Activated T-helper 2 cell treated with anti-CD3 and anti-CD28 coated beads, Interferon-gamma antibody, Interleukin-2, Interleukin-4, amounts not matched to agents 10 μg/mL and 5 μg/mL and 100 μg/mL, durations not matched to agents 14 hours and 24 hours and 36 hours (primary cell): ENCODE results near the gene IGF1R. TPM values are rescaled to one million over a fixed set of nuclear protein-coding genes. Genes with fewer than 3 reads are reported as not detected.
A peak's percentile ranks its signal among the peaks of the same experiment; 100 is the strongest.
"Not testable (repeated sequence)": the region's sequence is repeated elsewhere in the genome, so short reads cannot be mapped to it uniquely, and the experiment has no call there.

ENCODE experiments used
- DNase-seq: peaks from one replicate; pipeline ENCODE4 v3.0.0; 2021; ENCODE audit warnings: low spot score
- H3K27ac Mint-ChIP-seq: one replicate; pipeline ENCODE4 v1.8.0; 2021; ENCODE audit warnings: mixed read lengths
- H3K27me3 Mint-ChIP-seq: one replicate; pipeline ENCODE4 v1.8.0; 2021; ENCODE audit warnings: low read depth, mixed read lengths
- H3K36me3 Mint-ChIP-seq: one replicate; pipeline ENCODE4 v1.8.0; 2021; ENCODE audit warnings: low read depth, mixed read lengths
- H3K4me1 Mint-ChIP-seq: one replicate; pipeline ENCODE4 v1.8.0; 2021; ENCODE audit warnings: low read depth, mixed read lengths
- H3K4me3 Mint-ChIP-seq: one replicate; pipeline ENCODE4 v1.8.0; 2021; ENCODE audit warnings: low read depth, mild to moderate bottlenecking, moderate library complexity, mixed read lengths
- H3K9me3 Mint-ChIP-seq: one replicate; pipeline ENCODE4 v1.8.0; 2021; ENCODE audit warnings: mixed read lengths
- intact Hi-C: fragments of 100-400 bp; cut with micrococcal nuclease; formaldehyde crosslinking; loops from one replicate; pipeline ENCODE4 v1.15.1; 2023
- total RNA-seq: library from RNA; stranded (reverse); gene quantifications from 2 replicates; pipeline ENCODE4 v1.2.3, GENCODE V29; 2022

The IGF1R gene
- 31.1 and 46.2 TPM in 2 replicates for total RNA-seq

DNA sequence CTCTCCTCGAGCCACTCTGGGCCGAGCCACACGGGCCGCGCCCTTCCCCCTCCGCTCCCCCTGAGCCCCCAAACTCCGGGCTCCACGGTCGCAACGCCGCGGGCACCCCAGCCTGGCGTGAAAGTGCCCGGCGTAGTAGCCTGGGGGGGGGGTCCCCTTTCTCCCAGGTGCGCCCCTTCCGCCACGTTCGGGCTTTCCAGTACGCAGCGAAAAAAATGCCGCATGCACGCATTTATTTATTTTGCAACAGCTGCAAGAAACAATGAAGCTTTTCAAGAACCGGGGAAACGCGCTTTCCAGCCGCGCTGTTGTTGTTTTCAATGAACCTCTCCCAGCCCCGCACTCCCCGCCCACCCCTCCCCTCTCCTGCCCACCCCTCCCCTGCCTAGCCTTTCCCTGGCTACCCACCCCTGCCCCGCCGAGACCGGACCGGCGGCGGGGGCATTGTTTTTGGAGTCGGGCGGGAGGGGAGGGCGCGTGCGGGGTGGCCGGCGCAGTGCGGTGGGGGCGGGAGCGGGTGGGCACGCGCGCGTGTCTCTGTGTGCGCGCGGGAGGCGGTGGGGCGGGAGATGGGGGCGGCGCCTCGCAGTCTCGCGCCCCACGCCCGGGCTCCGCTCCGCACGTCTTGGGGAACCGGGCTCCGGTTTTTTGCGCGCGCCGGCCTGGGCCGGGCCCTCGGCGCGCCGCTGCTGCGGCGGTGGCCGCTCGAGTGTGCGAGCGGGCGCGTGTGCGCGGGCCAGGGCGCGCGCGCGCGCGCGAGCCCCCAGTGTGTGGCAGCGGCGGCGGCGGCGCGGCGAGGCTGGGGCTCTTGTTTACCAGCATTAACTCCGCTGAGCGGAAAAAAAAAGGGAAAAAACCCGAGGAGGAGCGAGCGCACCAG lies at the start of gene IGF1R:
TSS of gene IGF1R (plus strand) at position 766 of the 880 bp plus-strand sequence. CDS start 1,043 bp downstream, outside the sequence.
- Mint-ChIP-seq H3K9me3 (no peaks in the 10 kb centered on the region), H3K4me3 (peak within 1 kb of the TSS; percentile 85), H3K27ac (peak within 1 kb of the TSS; percentile 92), H3K36me3 (no peaks in the 10 kb centered on the region), H3K27me3 (peaks cover 56% of the 10 kb centered on the region), H3K4me1 (peaks cover 26% of the 10 kb centered on the region)
- intact Hi-C loops = loop anchor here (1.0 to 2.0 kb wide), 2 partner anchors 129 to 205 kb away; no protein-coding TSS in a partner anchor
- peak; percentile 87 for DNase-seq

DNA sequence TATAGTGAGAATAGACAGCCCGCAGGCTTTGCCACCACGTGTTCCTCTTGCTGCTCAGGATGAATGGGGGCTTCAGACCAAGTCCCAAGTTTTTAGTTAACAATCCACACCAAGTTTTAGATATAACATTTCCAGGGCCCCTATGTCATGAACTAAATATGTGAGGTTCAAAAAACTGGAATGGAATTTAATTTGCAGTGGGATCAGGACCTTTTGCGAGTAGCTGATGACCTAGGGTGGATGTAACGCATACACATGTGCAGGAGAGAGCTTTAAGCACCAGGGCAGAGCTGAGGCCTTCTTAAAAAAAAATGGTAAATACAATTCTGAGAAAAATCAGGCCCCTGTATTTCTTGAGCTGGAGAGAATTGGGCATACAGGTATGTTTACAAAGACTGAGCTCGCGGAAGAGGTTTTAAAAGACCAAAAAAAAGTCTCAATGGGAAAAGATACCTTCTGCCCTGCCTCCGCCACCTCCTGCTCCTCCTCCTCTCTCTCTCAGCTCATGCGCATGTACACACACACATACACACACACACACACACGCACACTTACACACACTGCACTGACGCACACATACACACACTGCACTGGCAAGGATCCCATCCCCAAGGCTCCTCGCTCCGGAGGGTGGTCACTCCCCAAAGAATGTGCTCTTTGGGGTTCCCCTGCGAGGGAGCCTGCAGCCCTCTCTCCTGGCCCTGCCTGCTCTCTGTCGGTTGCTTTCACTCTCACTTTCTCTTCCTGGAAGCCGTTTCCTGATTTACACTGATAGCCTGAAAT lies 48.2 kb upstream of the IGF1R start:
- intact Hi-C loops = no loop called here
- peak overlapping the region; percentile 83 for H3K27ac Mint-ChIP-seq

DNA sequence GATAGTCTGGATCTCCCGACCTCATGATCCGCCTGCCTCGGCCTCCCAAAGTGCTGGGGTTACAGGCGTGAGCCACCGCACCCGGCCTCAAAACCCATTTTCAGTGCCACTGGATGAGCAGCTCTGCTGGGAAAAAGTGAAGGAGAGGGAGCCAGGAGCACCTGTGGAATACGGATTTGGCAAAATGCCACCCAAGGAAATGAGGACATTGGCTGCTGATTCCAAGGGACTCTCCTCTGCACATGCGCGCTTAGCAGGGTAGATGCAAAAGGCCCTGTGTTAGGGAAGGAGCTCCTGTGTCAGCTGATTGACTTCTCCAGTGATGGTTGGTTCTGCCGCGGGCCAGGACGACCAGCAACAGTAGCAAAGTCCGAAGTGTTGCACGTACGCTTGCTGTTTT lies 43.4 kb upstream of the IGF1R start:
- Mint-ChIP-seq H3K27ac (no peak overlapping the region), H3K4me1 (peaks cover 9% of the 10 kb centered on the region), H3K9me3 (no peaks in the 10 kb centered on the region), H3K36me3 (no peaks in the 10 kb centered on the region), H3K4me3 (no peak overlapping the region), H3K27me3 (peaks cover 1% of the 10 kb centered on the region)
- intact Hi-C loops = no loop called here
- no peak for DNase-seq

More for the DNA sequence above, 48.2 kb upstream of the IGF1R start:
- peak overlapping the region; percentile 80 for H3K4me3 Mint-ChIP-seq
- H3K9me3 Mint-ChIP-seq = no peaks in the 10 kb centered on the region
- peaks cover 20% of the 10 kb centered on the region for H3K4me1 Mint-ChIP-seq
- H3K36me3 Mint-ChIP-seq = no peaks in the 10 kb centered on the region
- H3K27me3 Mint-ChIP-seq = peaks cover 11% of the 10 kb centered on the region
- DNase-seq = peak; percentile 25

DNA sequence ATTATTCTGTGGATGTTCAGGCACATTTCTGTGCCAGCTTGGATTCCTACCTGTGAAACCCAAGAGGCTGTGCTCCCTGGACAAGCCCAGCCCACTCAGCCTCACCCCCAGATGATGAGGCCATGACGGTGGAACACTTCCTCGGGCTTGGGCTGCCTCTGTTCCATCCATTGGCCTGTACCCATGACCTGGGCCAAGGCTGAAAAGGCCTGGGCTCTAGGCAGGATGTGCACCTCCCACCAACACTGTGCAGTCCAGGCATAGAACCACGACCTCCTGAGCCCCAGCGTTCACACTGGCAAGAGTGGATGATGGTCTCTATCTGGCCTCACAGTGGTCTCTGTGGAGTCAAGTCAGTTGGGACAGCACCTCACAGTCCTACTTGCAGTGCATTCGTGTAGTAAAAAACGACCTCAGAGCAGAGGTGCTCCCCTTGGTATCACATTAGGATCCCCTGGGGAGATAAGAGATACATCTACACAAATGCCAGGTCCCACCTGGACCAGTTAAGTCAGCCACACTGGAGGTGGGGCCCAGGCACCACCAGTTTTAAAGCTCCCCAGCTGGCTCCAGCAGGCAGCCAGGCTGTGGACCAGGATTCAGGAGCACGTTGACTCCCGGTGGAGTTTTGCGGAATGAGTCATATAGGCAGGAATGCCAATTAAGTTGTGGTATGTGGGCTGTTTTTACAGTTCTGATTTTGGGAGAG lies 39.0 kb upstream of the IGF1R start:
- no peak for DNase-seq
- intact Hi-C loops = no loop called here
- Mint-ChIP-seq H3K36me3 (no peaks in the 10 kb centered on the region), H3K27ac (no peak overlapping the region), H3K4me3 (no peak overlapping the region), H3K4me1 (peaks cover 4% of the 10 kb centered on the region), H3K9me3 (no peaks in the 10 kb centered on the region), H3K27me3 (peaks cover 1% of the 10 kb centered on the region)

DNA sequence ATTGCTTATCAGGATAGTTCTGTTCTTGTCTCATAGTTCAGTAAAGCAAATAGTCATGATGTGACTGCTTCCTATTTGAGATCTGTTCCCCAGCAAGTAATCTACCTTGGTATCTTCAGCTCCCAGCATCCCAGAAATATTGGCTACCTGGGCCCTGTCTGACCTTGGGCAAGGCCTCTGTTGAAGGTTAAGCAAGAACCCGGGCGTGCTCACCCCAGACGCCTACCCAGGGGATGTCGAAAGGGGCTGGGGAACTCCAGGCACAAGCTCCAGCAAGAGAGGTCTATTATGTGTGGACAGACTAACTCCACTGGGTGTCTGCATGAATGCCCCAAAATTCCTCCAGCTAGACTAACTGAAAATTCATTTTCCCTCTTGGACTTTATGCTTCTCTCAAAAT lies 37.3 kb upstream of the IGF1R start:
- no peaks in the 10 kb centered on the region for H3K9me3 Mint-ChIP-seq
- no peaks in the 10 kb centered on the region for H3K36me3 Mint-ChIP-seq
- H3K27me3 Mint-ChIP-seq = peaks cover 1% of the 10 kb centered on the region
- H3K4me1 Mint-ChIP-seq = peaks cover 4% of the 10 kb centered on the region
- no peak for DNase-seq
- H3K4me3 Mint-ChIP-seq = no peak overlapping the region
- intact Hi-C loops = no loop called here
- no peak overlapping the region for H3K27ac Mint-ChIP-seq

DNA sequence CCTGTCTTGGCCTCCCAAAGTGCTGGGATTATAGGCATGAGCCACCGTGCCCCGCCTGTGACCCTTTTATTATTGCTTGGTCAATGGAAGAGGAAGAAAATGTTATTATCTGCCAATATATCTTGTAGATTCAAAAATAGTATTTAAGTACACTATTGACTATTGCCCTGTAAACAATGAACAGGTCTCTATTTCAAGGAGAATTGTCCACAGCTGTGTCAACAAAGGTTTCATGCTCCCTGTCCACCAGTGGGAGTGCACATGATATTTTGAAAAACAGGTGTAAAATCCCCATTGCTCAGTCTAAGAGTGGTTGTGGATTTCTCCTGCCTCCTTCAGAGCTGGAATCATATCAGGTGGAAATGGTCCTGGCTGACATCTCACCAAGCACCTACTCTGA lies 36.5 kb upstream of the IGF1R start:
- no peak overlapping the region for H3K4me3 Mint-ChIP-seq
- no peak overlapping the region for H3K27ac Mint-ChIP-seq
- H3K9me3 Mint-ChIP-seq = no peaks in the 10 kb centered on the region
- intact Hi-C loops = no loop called here
- DNase-seq = no peak
- peaks cover 4% of the 10 kb centered on the region for H3K27me3 Mint-ChIP-seq
- H3K36me3 Mint-ChIP-seq = no peaks in the 10 kb centered on the region
- peaks cover 4% of the 10 kb centered on the region for H3K4me1 Mint-ChIP-seq

DNA sequence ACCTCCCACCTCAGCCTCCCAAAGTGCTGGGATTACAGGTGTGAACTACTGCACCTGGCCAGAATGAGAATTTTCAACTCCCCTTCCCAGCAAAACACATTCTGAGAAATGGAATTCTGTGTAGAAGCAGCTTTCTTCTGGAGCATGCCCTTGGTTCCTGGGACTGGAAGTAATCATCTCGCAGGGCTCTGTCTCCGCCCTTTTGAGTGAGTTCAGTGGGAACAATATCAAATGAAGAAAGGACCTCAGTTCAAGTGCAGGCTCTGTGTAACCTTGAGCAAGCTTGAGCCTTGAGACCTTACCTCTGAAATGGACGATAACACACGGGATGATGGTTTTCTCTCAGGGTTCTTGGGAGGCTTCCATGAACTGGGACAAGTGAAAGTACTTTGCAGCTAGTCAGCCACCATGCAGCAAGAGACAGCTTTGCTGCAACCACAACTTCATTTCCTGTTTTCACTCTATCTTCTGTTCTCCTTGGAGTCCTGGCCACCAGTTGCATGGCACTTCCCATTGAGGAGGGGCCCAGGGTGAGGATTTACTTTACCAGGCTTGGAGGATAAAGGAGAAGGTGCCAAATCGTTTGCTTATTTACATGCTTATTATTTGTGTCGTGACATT lies 35.7 kb upstream of the IGF1R start:
- intact Hi-C loops = no loop called here
- DNase-seq = no peak
- Mint-ChIP-seq H3K9me3 (no peaks in the 10 kb centered on the region), H3K4me1 (peaks cover 4% of the 10 kb centered on the region), H3K27me3 (peaks cover 5% of the 10 kb centered on the region), H3K4me3 (no peak overlapping the region), H3K27ac (no peak overlapping the region), H3K36me3 (no peaks in the 10 kb centered on the region)

DNA sequence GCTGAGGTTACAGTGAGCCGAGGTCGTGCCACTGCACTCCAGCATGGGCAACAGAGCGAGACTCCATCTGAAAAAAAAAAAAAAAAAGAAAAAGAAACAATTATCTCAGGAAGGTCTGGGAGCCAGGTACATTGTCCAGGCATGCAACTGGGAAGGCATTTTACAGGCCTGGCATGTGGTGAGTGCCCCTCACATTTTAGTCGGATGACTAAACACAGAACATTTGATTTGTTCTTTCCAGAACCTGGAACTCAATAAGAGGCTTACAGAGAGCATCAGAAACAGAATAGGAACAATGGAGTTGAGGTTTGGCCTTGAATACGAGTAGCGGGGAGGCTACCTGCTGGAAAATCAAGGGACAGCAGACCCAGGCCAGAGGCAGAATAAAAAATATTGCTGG lies 33.7 kb upstream of the IGF1R start:
- H3K36me3 Mint-ChIP-seq = no peaks in the 10 kb centered on the region
- peaks cover 4% of the 10 kb centered on the region for H3K4me1 Mint-ChIP-seq
- no peaks in the 10 kb centered on the region for H3K9me3 Mint-ChIP-seq
- no peak for DNase-seq
- peaks cover 12% of the 10 kb centered on the region for H3K27me3 Mint-ChIP-seq
- no peak overlapping the region for H3K27ac Mint-ChIP-seq
- no peak overlapping the region for H3K4me3 Mint-ChIP-seq
- intact Hi-C loops = no loop called here

DNA sequence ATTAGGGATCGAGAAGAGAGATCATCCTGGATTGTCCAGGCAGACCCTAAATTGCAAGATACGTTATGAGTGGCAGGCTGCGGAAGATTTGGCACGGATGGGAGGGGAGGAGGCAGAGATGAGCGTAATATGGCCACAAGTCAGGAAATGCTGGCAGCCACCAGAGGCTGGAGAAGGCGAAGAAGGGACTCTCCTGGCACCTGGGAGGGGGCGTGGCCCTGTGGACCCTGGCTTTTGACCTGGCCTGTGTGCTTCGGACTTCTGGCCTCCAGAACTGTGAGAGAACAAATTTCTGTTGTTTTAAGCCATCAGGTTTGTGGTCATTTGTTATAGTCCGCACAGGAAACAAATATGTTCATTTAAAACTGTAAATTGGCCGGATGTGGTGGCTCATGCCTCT lies 31.9 kb upstream of the IGF1R start:
- intact Hi-C loops = no loop called here
- Mint-ChIP-seq H3K27me3 (peaks cover 22% of the 10 kb centered on the region), H3K4me3 (no peak overlapping the region), H3K9me3 (no peaks in the 10 kb centered on the region), H3K36me3 (no peaks in the 10 kb centered on the region), H3K4me1 (peaks cover 4% of the 10 kb centered on the region), H3K27ac (no peak overlapping the region)
- no peak for DNase-seq

DNA sequence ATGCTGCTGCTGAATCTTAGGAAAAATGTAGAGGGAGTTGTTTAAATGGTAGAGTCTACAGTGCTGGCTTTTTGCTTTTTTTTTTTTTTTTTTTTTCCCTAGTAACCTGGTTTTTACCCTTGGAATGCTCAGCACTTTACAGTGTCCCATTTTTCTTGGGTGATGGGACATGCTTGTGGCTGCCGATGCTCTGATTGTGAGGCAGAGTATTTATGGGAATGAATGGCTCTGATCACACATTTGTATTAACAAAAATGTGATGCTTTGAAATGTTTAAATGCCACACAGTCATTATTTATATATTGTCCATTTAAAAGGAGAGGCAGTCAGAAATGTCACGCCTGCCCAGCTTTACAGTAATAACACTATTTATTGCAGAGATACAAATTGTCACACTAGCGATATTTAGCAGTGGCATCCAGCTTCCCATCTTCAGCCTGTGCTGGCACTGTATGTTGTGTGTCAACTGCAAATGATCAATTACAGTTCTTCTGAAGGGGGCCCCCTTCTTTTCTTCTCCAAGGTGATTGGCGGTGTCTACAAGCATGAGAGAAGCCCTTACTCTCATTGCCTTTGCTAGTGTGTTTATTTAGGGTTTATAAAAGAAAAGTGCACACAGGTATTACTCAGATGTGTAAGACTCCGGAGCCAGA lies 30.9 kb upstream of the IGF1R start:
- H3K27ac Mint-ChIP-seq = no peak overlapping the region
- no peaks in the 10 kb centered on the region for H3K36me3 Mint-ChIP-seq
- DNase-seq = no peak
- H3K4me1 Mint-ChIP-seq = peaks cover 4% of the 10 kb centered on the region
- no peaks in the 10 kb centered on the region for H3K9me3 Mint-ChIP-seq
- H3K4me3 Mint-ChIP-seq = no peak overlapping the region
- H3K27me3 Mint-ChIP-seq = peaks cover 25% of the 10 kb centered on the region
- intact Hi-C loops = no loop called here

DNA sequence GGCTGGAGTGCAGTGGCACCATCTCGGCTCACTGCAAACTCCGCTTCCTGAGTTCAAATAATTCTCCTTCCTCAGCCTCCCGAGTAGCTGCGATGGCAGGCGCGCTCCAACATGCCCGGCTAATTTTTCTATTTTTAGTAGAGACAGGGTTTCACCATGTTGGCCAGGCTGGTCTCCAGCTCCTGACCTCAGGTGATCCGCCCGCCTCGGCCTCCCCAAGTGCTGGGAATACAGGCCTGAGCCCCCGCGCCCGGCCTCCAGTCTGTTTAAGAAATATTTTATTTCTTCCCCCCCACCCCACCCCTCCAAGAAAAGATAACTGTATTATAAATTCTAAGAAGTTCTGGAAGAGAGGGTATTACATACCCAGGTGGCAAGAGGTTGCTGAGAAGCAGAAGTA lies 29.8 kb upstream of the IGF1R start:
- H3K4me1 Mint-ChIP-seq, H3K4me3 Mint-ChIP-seq, H3K36me3 Mint-ChIP-seq, H3K9me3 Mint-ChIP-seq, DNase-seq, H3K27ac Mint-ChIP-seq, intact Hi-C loops: not testable (repeated sequence)
- peaks cover 32% of the 10 kb centered on the region for H3K27me3 Mint-ChIP-seq

DNA sequence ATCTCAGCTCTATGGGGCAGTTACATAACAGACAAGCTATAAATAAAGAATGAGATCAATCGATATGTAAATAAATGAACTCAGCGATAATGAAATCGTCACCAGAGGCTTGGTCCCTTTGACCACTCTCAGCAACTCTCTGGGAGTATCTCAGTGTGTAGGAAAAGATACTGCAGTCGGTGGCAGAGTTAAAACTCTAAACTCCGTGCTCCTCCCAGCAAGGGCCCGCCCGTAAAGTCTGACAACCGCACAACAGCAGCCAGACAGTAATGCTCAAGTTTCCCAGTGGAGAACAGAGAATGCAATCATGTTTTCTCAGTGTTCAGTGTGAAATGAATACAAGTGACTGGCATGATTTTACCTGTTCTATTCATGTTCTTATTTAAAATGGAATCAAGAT lies 28.3 kb upstream of the IGF1R start:
- H3K36me3 Mint-ChIP-seq = no peaks in the 10 kb centered on the region
- DNase-seq = no peak
- no peaks in the 10 kb centered on the region for H3K4me1 Mint-ChIP-seq
- H3K27me3 Mint-ChIP-seq = peaks cover 40% of the 10 kb centered on the region
- H3K27ac Mint-ChIP-seq = no peak overlapping the region
- intact Hi-C loops = no loop called here
- no peak overlapping the region for H3K4me3 Mint-ChIP-seq
- H3K9me3 Mint-ChIP-seq = no peaks in the 10 kb centered on the region
